Calu3 (cell line): ENCODE measurements around the gene ZNF638. TPM values are rescaled to one million over a fixed set of nuclear protein-coding genes. Genes with fewer than 3 reads are reported as not detected.
A peak's percentile ranks its signal among the peaks of the same experiment; 100 is the strongest.

Experiments
- BruUV-seq: library from RNA; stranded (reverse); fragments of 400-500 nt; replicated peaks from 2 replicates; lab custom pipeline; 2021; lab: Mats Ljungman, UMichigan
- CTCF ChIA-PET: fragments of 300-600 bp; sonication (Branson Sonifier 250); formaldehyde crosslinking; loops from one replicate; lab custom pipeline; 2022; ENCODE audit warnings: antibody characterized with exemption; lab: Charles Lee
- DNase-seq: peaks from one replicate; pipeline ENCODE4 v3.0.0; 2022
- H3K27ac Mint-ChIP-seq: one replicate; pipeline ENCODE4 v1.8.0; 2022; ENCODE audit warnings: mixed read lengths; ENCODE audit not compliant: unreplicated experiment
- H3K27me3 Mint-ChIP-seq: one replicate; pipeline ENCODE4 v1.8.0; 2022; ENCODE audit warnings: mixed read lengths; ENCODE audit not compliant: unreplicated experiment
- H3K36me3 Mint-ChIP-seq: one replicate; pipeline ENCODE4 v1.8.0; 2022; ENCODE audit warnings: mild to moderate bottlenecking, moderate library complexity, mixed read lengths; ENCODE audit not compliant: insufficient read depth, unreplicated experiment
- H3K4me1 Mint-ChIP-seq: one replicate; pipeline ENCODE4 v1.8.0; 2022; ENCODE audit warnings: mild to moderate bottlenecking, low read depth, mixed read lengths; ENCODE audit not compliant: unreplicated experiment
- H3K4me3 Mint-ChIP-seq: one replicate; pipeline ENCODE4 v1.8.0; 2022; ENCODE audit warnings: mild to moderate bottlenecking, low read depth, moderate library complexity, mixed read lengths; ENCODE audit not compliant: unreplicated experiment
- H3K9me3 Mint-ChIP-seq: one replicate; pipeline ENCODE4 v1.8.0; 2022; ENCODE audit warnings: low read depth, mixed read lengths; ENCODE audit not compliant: unreplicated experiment
- CTCF ChIP-seq: fragments of 200-600 bp; IDR thresholded peaks from one replicate; pipeline ENCODE4 v1.8.0; 2022; ENCODE audit warnings: antibody characterized with exemption; ENCODE audit not compliant: unreplicated experiment
- intact Hi-C: fragments of 100-400 bp; cut with micrococcal nuclease; formaldehyde crosslinking; loops from one replicate; pipeline ENCODE4 v1.10.0; 2022; ENCODE audit not compliant: unreplicated experiment
- total RNA-seq: library from RNA; stranded (reverse); gene quantifications from 2 replicates; pipeline ENCODE4 v1.2.3, GENCODE V29; 2022

Gene ZNF638
- total RNA-seq, 1 experiment from 2014 or later, result 132 TPM

GRCh38 chr2:71449343-71449742, 117.8 kb downstream of the ZNF638 start:
- BruUV-seq, result no TSS peak

GRCh38 chr2:71451705-71452104, 120.1 kb downstream of the ZNF638 start:
- no peak for DNase-seq
- intact Hi-C loops, result no loop called here
- peaks cover 15% of the 10 kb centered on the region for H3K4me1 Mint-ChIP-seq
- H3K27ac Mint-ChIP-seq, result no peak overlapping the region
- CTCF ChIA-PET, result interaction anchor here (0.6 kb wide), 2 partner anchors 19 to 120 kb away, joined by 3 to 7 read pairs; partner anchors contain the start of gene ZNF638
- H3K36me3 Mint-ChIP-seq, result peaks cover 7% of the 10 kb centered on the region
- H3K4me3 Mint-ChIP-seq, result no peak overlapping the region
- TF ChIP-seq CTCF, result no peak
- H3K9me3 Mint-ChIP-seq, result no peaks in the 10 kb centered on the region
- BruUV-seq, result no TSS peak
- peaks cover 47% of the 10 kb centered on the region for H3K27me3 Mint-ChIP-seq

More at GRCh38 chr2:71449343-71449742, 117.8 kb downstream of the ZNF638 start:
- DNase-seq, result no peak
- no peak overlapping the region for H3K27ac Mint-ChIP-seq
- intact Hi-C loops, result no loop called here
- H3K4me1 Mint-ChIP-seq, result no peaks in the 10 kb centered on the region
- CTCF ChIA-PET, result interaction anchor here (0.9 to 1.2 kb wide), 2 partner anchors 11 to 15 kb away, joined by 3 read pairs; no protein-coding TSS in a partner anchor
- TF ChIP-seq CTCF, result no peak
- no peak overlapping the region for H3K4me3 Mint-ChIP-seq
- H3K27me3 Mint-ChIP-seq, result peaks cover 27% of the 10 kb centered on the region
- no peaks in the 10 kb centered on the region for H3K9me3 Mint-ChIP-seq
- H3K36me3 Mint-ChIP-seq, result peaks cover 7% of the 10 kb centered on the region

- H3K4me3 Mint-ChIP-seq, result no peak overlapping the region
- H3K27ac Mint-ChIP-seq, result no peak overlapping the region
- intact Hi-C loops, result no loop called here
- TF ChIP-seq CTCF, result no peak
- DNase-seq, result peak; percentile 43
- no peaks in the 10 kb centered on the region for H3K9me3 Mint-ChIP-seq
- no TSS peak for BruUV-seq
- peaks cover 47% of the 10 kb centered on the region for H3K27me3 Mint-ChIP-seq
- H3K4me1 Mint-ChIP-seq, result peaks cover 24% of the 10 kb centered on the region
- peaks cover 7% of the 10 kb centered on the region for H3K36me3 Mint-ChIP-seq
- CTCF ChIA-PET, result interaction anchor here (0.6 to 1.0 kb wide), 3 partner anchors 14 to 217 kb away, joined by 4 read pairs; no protein-coding TSS in a partner anchor
Observed at GRCh38 chr2:71452565-71452964, 121.0 kb downstream of the ZNF638 start.

GRCh38 chr2:71453404-71454220, 122.0 kb downstream of the ZNF638 start, which contains the start of gene DYSF:
TSS of gene DYSF (plus strand) at chr2:71453561.
- no peaks in the 10 kb centered on the region for H3K9me3 Mint-ChIP-seq
- DNase-seq, result no peak
- H3K27ac Mint-ChIP-seq, result no peak within 1 kb of the TSS
- intact Hi-C loops, result no loop called here
- no peak for TF ChIP-seq CTCF
- peak within 1 kb of the TSS; percentile 63 for H3K4me3 Mint-ChIP-seq
- H3K36me3 Mint-ChIP-seq, result peaks cover 7% of the 10 kb centered on the region
- no TSS peak for BruUV-seq
- peaks cover 47% of the 10 kb centered on the region for H3K27me3 Mint-ChIP-seq
- H3K4me1 Mint-ChIP-seq, result peaks cover 34% of the 10 kb centered on the region
- CTCF ChIA-PET, result interaction anchor here (0.7 kb wide), 1 partner anchor 13 kb away, joined by 4 read pairs; no protein-coding TSS in a partner anchor
